ENCODE results near the gene MRPS5.

MRPS5 gene

GRCh38 chr2:95158441-95158840 lies 36.8 kb upstream of the MRPS5 start:
- Histone ChIP-seq H3K9ac (ENCODE audit: low read length) (peak overlapping the region; percentile 92; the same call in 1 of the 2 replicates), H3K4me2 (ENCODE audit: low read length) (peak overlapping the region; percentile 97), H3K9me2 (ENCODE audit: low read depth, low read length) (no peaks in the 10 kb centered on the region), H3K79me2 (ENCODE audit: insufficient read depth, low read length) (no peaks in the 10 kb centered on the region), H4K20me1 (ENCODE audit: insufficient read depth, low read length) (no peaks in the 10 kb centered on the region), H3F3A (ENCODE audit: insufficient read depth, low read length) (no peaks in the 10 kb centered on the region), H2AFZ (ENCODE audit: low read length) (no peak overlapping the region), H3K4me3 (ENCODE audit: low read depth, low read length, poor library complexity, severe bottlenecking) (peak overlapping the region; percentile 84), H3K27ac (ENCODE audit: low read depth, low read length, poor library complexity, severe bottlenecking) (no peak overlapping the region), H3K36me3 (ENCODE audit: insufficient read depth, low read length) (peaks cover 15% of the 10 kb centered on the region), H3K4me1 (ENCODE audit: insufficient read depth, low read length, severe bottlenecking) (peaks cover 17% of the 10 kb centered on the region), H3K27me3 (ENCODE audit: insufficient read depth, low read length) (no peaks in the 10 kb centered on the region), H3K9me3 (ENCODE audit: low read length) (peaks cover 4% of the 10 kb centered on the region; the same call in 1 of the 2 replicates)
- TF ChIP-seq CTCF (IDR thresholded peaks at IDR 0.05; ENCODE audit: low read length) = no peak
- TF ChIP-seq EZH2 (IDR thresholded peaks at IDR 0.05; ENCODE audit: borderline replicate concordance, low read length) = no peak

- Histone ChIP-seq H3K79me2 (ENCODE audit: insufficient read depth, low read length) (no peaks in the 10 kb centered on the region), H3K4me2 (ENCODE audit: low read length) (no peak overlapping the region), H3K4me3 (ENCODE audit: low read depth, low read length, poor library complexity, severe bottlenecking) (no peak overlapping the region), H3K27me3 (ENCODE audit: insufficient read depth, low read length) (no peaks in the 10 kb centered on the region), H3K27ac (ENCODE audit: low read depth, low read length, poor library complexity, severe bottlenecking) (no peak overlapping the region), H3K4me1 (ENCODE audit: insufficient read depth, low read length, severe bottlenecking) (no peaks in the 10 kb centered on the region), H3K9me3 (ENCODE audit: low read length) (peaks cover 52% of the 10 kb centered on the region), H4K20me1 (ENCODE audit: insufficient read depth, low read length) (no peaks in the 10 kb centered on the region), H3K9ac (ENCODE audit: low read length) (no peak overlapping the region), H3K9me2 (ENCODE audit: low read depth, low read length) (no peaks in the 10 kb centered on the region), H3F3A (ENCODE audit: insufficient read depth, low read length) (no peaks in the 10 kb centered on the region), H3K36me3 (ENCODE audit: insufficient read depth, low read length) (peaks cover 51% of the 10 kb centered on the region), H2AFZ (ENCODE audit: low read length) (no peak overlapping the region)
- TF ChIP-seq EZH2 (IDR thresholded peaks at IDR 0.05; ENCODE audit: borderline replicate concordance, low read length) = no peak
- no peak for TF ChIP-seq CTCF (IDR thresholded peaks at IDR 0.05; ENCODE audit: low read length)
Observed at GRCh38 chr2:95149397-95149984, 27.9 kb upstream of the MRPS5 start.

GRCh38 chr2:95143838-95144237 lies 22.2 kb upstream of the MRPS5 start:
- Histone ChIP-seq H3K27me3 (ENCODE audit: insufficient read depth, low read length) (no peaks in the 10 kb centered on the region), H3K4me3 (ENCODE audit: low read depth, low read length, poor library complexity, severe bottlenecking) (no peak overlapping the region), H2AFZ (ENCODE audit: low read length) (no peak overlapping the region), H3K27ac (ENCODE audit: low read depth, low read length, poor library complexity, severe bottlenecking) (no peak overlapping the region), H3K4me2 (ENCODE audit: low read length) (no peak overlapping the region), H3K4me1 (ENCODE audit: insufficient read depth, low read length, severe bottlenecking) (no peaks in the 10 kb centered on the region), H3F3A (ENCODE audit: insufficient read depth, low read length) (no peaks in the 10 kb centered on the region), H3K79me2 (ENCODE audit: insufficient read depth, low read length) (no peaks in the 10 kb centered on the region), H4K20me1 (ENCODE audit: insufficient read depth, low read length) (no peaks in the 10 kb centered on the region), H3K9ac (ENCODE audit: low read length) (no peak overlapping the region), H3K36me3 (ENCODE audit: insufficient read depth, low read length) (no peaks in the 10 kb centered on the region; the same call in 1 of the 2 replicates), H3K9me2 (ENCODE audit: low read depth, low read length) (no peaks in the 10 kb centered on the region), H3K9me3 (ENCODE audit: low read length) (peaks cover 49% of the 10 kb centered on the region)
- TF ChIP-seq CTCF (IDR thresholded peaks at IDR 0.05; ENCODE audit: low read length) = no peak
- no peak for TF ChIP-seq EZH2 (IDR thresholded peaks at IDR 0.05; ENCODE audit: borderline replicate concordance, low read length)
